ENCODE data around the gene NOSTRIN.
"Not testable (repeated sequence)": the region's sequence is repeated elsewhere in the genome, so short reads cannot be mapped to it uniquely, and the experiment has no call there.

DNA sequence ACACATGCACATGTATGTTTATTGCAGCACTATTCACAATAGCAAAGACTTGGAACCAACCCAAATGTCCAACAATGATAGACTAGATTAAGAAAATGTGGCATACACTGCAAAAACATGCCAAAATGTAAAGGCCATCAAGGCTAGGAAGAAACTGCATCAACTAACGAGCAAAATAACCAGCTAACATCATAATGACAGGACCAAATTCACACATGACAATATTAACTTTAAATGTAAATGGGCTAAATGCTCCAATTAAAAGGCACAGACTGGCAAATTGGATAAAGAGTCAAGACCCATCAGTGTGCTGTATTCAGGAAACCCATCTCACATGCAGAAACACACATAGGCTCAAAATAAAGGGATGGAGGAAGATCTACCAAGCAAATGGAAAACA, 64.7 kb downstream of the NOSTRIN start:
- TF ChIP-seq, protein P1, sequence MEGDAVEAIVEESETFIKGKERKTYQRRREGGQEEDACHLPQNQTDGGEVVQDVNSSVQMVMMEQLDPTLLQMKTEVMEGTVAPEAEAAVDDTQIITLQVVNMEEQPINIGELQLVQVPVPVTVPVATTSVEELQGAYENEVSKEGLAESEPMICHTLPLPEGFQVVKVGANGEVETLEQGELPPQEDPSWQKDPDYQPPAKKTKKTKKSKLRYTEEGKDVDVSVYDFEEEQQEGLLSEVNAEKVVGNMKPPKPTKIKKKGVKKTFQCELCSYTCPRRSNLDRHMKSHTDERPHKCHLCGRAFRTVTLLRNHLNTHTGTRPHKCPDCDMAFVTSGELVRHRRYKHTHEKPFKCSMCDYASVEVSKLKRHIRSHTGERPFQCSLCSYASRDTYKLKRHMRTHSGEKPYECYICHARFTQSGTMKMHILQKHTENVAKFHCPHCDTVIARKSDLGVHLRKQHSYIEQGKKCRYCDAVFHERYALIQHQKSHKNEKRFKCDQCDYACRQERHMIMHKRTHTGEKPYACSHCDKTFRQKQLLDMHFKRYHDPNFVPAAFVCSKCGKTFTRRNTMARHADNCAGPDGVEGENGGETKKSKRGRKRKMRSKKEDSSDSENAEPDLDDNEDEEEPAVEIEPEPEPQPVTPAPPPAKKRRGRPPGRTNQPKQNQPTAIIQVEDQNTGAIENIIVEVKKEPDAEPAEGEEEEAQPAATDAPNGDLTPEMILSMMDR (IDR thresholded peaks at IDR 0.05), result not testable (repeated sequence)
- not testable (repeated sequence) for TF ChIP-seq EP300, POLR2A, POLR2AphosphoS5 (IDR thresholded peaks at IDR 0.05)

Data from sigmoid colon (tissue), 4 donors.